Fibroblast of skin of right quadriceps (primary cell): Measurements from ENCODE around the gene CHMP2A.

Experiments used
- DNase-seq: peaks from one replicate; pipeline ENCODE4 v3.0.0-alpha.2; 2013

The CHMP2A gene

DNA sequence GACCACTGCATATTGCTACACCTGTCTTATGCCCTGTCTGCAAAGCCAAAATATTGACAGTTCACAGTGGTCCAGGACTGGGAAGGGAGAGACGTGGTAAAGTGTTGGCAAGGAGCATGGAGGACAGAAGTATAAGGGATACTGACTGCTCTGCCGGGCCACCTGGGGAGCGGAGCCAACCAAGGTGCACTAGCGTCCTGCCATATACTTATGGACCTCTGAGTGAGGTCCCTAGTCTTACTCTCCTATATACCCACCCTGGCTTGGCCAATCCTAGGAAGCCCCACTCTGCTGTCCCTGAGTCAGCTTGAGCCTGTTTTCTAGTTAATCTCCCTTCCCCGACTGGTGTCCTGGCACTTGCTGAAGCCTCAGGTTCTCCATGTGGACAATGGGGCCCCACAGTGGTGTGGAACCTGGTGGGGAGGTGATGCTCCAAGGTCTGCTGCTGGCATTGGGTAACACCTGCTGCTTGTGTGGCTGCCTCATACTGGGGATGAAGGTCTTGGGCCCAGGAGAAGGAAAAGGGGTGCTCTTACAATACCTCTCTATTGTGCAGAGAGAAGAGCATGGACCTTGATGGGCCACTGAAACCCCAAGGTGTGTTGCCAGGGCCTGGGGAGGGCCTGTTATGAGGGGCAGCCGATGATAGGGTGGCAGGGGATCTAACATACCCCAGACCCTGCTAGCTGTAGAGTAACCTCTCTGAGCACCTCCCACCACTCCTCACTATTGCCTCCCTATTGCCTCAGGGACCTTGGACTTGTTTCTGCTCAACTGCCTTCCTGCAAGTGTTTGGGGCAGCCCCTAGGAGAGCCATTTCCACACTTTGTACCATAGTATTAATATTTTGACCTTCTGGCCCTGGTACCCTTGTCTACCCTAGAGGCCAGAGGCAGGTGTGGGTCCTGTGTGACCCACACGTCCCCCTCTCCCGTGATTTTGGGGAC, 17.8 kb downstream of the CHMP2A start:
- no peak for DNase-seq

DNA sequence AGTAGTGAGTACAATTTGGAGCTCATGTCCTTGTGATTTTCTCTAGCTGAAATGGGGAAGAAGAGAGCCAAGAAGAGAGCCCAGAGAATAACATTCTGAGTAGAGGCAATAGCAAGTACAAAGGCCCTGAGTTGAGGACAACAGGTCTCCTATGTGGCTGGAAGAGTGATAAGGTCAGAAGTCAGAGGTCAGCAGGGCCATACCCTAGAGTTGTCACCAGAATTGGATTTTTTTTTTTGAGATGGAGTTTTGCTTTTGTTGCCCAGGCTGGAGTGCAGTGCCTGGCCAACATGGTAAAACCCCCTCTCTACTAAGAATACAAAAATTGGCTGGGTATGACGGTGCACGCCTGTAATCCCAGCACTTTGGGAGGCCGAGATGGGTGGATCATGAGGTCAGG, 19.0 kb downstream of the CHMP2A start:
- no peak for DNase-seq

DNA sequence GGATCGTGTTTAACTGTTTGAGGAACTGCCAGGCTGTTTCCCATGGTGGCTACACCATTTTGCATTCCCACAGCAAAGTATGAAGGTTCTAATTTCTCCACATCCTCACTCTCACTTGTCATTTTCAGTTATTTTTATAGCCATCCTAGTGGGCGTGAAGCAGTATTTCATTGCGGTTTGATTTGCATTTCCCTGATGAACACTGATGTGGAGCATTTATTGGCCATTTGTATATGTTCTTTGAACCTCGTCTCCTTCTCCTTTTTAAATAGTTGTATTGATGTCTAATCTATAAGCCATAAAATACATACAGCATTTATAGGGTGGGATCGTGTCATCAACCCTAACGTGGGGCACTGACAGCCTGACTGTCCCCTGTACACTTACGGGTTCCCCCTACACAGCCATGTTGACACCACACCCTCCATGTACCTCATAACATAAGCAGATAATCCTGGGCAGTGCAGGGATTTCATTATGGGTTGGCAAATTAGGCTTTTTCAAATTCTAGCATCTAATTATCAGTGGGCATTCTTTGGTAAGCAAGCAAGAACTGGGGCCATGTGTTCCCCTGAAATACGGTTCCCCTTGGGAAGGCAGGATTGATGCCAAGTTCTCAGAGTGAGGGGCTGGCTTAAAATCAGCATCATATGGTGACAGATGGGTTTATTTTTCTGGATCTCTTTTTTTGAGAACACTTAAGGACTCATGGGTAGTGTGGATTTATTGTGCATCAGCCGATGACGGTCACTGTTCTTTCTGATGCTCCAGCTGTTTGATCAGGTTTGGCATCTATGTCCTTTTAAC, 23.7 kb downstream of the CHMP2A start:
- no peak for DNase-seq

DNA sequence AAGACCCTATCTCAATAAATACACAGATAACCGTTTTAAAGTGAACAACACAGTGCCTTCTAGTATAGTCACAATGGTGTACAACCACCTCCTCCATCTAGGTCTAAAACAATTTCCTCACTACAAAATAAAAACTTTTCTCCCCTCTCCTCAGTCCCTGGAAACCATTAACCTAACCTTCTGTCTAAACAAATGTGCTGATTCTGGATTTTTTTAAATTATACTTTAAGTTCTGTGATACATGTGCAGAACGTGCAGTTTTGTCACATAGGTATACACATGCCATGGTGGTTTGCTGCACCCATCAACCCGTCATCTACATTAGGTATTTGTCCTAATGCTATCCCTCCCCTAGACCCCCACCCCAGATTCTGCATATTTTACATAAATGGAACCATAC, 25.5 kb downstream of the CHMP2A start:
- no peak for DNase-seq

DNA sequence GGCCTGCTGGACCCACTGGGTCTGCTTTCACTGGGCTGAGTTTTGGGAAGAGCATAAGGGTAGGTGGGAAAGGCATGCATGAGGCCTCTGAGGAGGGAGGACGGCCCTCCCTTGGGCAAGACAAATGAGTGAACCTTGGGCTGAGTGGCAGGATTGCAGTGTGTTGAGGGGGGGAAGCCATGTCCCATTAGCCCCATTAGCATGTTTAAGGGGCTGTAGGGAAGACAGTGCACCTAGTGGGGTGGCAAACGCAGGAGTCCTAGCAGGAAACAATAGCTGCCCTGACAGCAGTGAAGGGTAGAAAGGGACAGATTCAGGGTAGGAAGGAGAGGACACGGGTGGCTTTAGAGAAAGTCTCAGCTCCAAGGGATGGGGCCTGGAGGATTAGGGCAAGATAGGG, 32.2 kb downstream of the CHMP2A start:
- DNase-seq = no peak

DNA sequence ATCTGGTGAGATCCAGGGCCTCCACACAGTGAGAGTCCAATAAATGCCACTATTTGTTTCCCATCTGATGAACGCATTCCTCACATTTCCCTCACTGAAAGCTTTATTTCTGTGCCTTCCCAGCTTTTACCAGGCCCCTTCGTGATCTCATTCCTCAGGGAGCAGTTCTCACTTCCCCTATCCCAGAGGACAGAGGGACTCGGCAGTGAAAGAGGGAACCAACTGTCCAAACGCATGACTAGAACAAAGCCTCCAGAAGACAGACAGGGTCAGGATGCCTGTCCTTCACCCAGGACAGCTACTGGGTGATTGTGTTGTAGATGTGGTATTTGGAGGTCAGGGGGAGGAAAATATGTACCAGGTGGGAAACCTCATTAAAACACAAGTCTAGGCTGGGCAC, 33.3 kb downstream of the CHMP2A start:
- no peak for DNase-seq

DNA sequence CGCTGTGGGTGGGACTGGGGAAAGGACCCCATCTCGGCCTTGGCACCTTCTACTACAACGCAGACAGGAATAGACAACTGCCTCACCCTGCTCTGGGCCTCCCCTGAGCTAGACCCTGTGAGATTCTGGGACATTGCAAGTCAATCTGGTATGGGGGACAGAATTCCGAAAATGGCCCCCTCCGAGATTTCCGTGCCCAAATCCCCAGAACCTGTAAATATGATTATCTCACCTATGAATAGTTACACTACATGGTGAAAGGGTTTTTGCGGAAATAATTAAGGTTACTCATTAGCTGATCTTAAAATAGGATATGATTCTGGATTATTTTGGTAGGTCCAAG, 34.7 kb downstream of the CHMP2A start:
- no peak for DNase-seq

DNA sequence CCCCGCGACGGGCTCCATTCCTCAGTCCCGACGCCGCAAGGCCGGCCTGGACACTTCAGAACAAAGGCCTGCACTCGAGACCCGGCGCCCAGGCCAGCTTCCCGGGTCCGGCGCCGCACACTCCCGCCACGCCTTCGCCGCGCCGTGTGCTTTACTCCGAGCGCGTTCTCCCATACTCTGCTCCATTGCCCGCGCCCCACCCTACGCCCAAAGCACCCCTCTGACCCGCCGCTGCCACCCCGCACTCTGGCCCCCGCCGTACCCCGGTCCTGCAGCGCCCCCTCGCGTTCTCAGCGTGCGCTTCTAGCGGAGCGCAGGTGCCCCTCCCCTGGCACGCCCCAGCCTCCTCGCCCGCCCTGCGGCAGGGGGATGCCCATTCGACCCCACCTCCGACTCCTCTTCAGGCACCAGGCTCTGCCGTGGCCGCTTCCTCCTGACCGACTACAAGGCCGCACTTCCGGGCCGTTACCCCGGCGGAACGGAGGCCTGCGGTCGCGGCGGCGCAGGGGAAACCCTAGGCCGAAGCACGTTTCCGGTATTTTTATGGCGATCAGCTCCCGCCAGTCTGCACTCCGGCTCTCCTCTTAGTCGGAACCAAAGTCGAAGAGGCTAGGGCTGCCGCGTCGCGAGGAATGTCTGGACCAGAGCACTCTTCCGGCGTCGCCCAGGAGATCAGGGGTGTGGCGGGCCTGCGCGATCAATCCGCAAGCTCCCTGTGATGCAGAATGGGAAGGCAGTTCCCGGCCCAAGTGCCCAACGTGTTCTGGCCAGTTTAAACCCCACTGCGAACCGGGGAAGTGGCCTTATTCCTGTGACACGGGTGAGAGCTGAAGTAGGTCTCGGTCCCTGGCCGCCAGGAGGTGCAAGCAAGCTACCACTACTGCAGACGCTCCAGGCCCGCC, 35.3 kb downstream of the CHMP2A start, which contains the start of gene ZBTB45:
ZBTB45 (minus strand) TSS at position 456 of the 902 bp plus-strand sequence. CDS start 2,137 bp downstream, outside the sequence.
- DNase-seq = peak; percentile 97

DNA sequence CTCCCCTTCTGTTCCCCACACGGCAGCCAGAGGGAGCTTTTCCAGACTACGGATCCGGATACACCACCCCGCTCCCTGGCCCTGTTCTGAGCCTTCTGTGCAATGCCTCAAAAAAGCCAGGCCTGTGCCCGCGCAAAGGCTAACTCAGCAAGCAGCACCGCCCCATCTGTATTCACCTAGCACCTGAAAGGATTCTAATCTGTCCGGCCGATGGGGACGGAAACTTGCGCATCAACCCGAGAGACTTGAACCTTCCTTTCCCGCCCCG, 35.9 kb downstream of the CHMP2A start:
- DNase-seq = peak; percentile 75

DNA sequence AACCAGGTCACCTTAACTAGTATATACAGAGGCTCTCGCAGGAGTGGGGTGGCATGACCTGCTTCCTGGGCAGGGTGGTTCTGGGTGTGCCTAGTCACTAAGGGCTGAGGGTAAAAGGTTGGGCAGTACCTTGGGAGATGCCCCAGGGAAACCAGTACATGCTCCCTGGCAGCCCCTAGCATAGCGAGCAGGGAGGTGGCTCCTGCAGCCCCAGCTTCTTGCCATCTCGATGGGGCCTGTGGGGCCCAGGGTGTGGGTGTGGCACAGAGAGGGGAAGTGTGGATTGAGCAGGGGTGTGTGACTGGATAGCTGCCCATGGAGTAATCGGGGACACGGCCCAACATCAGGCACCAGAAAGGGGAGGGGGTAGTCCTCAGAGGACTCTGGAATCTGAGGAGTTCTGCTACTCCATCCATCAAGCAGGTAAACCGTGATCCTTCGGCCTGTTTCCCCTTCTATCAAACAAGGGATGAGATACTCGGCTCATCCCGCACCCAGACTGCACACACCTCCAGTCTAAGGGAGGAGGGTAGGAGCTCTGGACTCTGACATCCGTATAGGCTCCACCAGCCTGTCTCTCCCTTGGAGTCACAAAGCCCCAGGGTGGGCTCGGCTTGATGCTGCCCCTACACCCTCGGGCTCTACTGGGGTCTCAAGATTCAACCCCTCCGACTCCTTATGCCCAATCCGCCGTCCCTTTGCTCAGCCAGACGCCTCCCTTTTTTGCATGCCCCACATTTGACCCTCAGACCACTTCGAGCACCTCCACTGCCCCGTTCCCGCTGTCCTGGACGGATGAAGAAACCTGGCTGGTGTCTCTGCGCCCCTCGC, 36.4 kb downstream of the CHMP2A start:
- DNase-seq = no peak

DNA sequence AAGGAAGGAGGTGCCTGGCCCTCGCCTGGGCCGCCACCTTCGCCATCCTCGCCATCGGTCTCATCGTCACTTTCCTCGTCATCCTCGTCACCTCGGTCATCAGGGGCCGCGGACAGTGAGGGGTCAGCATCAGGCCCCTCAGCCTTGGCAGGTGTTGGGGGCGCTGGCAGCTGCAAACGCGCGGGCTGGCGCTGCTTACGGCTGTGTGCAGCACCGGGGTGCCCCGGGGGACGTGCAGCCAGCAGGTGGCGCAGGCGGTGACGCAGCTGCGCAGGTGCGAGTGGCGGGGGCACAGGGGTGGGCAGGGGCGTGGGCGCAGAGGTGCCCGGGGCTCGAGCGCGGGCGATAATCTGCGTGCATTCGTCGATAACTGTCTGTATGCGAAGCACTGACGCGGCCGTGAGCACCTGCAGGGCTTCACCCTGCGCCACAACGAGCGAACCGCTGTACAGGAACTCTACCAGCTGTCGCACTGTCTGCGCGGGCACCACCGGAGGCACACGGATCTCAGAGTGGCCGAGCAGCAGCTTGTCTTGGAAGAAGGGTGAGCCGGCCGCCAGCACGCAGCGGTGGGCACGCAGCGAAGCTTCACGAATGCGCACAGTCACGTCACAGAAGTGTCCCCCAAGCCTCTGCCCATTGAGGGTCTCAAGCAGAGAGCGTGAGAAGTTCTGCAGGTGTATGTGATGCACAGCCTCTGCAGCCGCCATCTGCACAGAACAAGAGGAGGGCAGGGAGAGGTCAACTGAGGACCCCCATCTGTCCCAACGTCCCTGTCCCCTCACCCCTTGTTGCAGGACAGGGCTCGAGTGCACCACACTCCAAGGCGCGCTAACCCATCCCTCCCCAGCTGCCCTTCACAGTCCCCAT, 37.7 kb downstream of the CHMP2A start:
- no peak for DNase-seq

DNA sequence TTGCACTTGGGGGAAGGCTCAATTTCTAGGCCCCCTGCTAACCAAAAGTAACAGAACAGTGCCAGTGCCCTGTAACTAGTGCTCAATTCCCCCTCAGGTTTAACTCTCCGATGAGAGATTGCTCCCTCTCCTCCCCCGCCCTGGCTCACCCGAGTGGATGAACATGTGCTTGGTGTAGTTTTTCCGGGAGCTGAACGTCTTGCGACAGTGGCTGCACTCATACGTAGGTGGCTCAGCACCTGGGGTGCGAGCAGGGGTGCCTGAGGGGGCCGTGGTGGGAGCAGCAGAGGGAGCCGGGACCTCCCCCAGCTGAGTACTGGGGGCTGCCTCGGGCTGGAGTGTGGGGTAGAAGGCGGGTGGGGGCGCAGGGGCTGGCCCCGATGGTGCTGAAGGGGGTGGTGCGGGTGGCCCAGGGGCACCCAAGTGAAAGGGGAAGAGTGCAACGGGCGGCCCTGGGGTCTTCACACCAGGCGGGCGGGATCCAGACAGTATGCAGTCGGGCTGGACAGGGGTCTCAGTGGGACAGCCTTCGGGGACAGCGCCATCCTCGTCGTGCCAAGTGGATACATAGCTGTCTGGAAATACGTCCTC, 38.6 kb downstream of the CHMP2A start:
- no peak for DNase-seq

DNA sequence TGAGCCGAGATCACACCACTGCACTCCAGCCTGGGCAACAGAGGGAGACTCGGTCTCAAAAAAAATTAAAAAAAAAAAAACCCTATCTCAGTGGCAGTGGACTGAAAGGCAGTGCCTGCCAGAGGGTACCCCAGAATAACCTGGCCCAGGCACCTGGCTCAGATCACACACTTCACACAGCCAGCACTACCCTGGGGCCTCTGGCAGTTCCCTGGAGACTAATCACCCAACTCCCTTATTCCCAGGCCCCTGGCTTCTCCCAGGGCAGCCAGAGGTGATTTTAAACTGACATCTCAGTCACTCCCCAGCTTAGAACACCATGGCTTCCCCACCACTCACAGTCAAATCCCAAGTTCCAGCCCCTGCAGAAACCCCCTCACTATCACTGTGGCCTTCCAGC, 39.6 kb downstream of the CHMP2A start:
- no peak for DNase-seq

DNA sequence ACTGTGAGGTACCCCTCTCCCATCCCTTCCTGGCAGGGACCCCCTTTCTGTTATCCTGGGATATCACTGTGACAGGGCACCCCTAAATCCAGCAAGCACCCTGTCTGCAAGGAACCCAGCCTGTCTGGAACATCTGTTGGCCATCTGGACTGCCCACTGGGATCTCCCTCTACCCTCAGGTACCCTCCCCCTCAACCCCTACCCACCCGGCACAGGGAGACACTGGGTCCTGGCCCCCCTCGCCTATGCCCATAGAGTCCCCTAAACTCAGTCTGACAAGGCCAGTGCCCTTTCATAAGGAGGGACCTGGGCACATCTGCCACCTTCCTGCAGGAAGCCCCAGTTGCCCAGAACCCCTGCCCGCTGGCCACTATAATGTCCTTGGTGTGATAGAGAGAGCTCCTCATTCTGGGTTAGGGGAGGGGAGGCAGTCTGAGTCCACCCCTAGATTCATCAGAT, 40.3 kb downstream of the CHMP2A start:
- no peak for DNase-seq

DNA sequence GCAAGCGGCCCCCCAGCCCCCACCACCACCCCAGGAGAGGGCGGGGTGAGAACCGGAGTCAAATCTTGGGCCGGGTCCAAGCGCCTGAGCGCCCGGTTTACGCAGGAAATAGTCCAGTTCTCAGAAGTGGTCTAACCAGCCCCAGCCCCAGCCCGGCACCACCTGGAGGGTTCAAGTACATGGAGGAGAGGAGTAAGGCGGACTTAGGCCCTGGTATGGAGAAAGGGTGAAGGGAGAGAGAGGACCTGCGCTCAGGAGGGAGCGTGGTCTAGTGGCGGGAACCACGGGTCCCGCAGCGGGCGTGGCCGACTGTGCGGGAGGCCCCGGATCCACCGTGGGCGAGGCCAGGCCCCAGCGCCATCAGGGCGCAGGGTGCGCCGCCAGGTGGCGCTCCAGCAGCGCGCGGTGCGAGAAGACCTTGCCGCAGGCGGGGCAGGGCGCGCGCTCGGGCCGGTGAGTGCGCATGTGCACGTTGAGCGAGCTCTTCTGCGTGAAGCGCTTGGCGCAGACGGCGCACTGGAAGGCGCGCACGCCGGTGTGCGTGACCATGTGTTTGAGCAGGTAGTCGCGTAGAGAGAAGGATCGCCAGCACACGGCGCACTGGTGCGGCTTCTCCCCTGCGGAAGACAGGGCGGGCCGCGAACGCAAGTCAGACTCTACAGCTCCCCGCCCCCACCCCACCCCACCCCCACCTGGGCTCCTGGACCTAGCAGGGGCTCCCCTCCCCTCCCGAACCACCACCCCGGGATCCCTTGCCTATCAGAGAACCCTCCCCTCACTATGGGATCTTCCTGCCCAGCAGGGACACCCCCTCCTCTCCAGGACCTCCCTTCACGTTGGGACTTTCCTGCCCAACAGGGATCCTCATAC, 41.0 kb downstream of the CHMP2A start:
- peak; percentile 84 for DNase-seq

DNA sequence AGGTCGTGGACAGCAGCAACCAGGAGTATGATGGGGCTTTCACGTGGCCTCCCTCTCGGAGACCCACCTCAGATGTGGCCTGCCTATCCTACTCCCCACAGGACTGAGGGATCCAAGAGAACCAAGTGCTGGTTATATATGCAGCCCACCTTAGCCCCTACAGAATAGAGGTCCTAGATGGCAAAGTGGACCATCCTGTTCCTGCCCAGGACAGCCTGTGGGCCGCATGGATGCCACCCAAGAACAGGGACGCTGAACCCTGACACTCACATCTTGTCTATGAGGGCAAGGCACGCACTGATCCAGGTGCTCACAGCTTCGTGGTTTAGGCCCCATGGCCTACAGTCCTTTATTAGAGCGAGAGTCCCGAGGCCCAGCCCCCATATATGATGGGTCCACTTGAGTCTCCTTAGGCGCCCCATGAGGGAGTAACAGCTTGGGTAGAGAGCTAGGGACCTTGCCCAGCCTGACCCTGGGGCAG, 41.7 kb downstream of the CHMP2A start:
- no peak for DNase-seq

DNA sequence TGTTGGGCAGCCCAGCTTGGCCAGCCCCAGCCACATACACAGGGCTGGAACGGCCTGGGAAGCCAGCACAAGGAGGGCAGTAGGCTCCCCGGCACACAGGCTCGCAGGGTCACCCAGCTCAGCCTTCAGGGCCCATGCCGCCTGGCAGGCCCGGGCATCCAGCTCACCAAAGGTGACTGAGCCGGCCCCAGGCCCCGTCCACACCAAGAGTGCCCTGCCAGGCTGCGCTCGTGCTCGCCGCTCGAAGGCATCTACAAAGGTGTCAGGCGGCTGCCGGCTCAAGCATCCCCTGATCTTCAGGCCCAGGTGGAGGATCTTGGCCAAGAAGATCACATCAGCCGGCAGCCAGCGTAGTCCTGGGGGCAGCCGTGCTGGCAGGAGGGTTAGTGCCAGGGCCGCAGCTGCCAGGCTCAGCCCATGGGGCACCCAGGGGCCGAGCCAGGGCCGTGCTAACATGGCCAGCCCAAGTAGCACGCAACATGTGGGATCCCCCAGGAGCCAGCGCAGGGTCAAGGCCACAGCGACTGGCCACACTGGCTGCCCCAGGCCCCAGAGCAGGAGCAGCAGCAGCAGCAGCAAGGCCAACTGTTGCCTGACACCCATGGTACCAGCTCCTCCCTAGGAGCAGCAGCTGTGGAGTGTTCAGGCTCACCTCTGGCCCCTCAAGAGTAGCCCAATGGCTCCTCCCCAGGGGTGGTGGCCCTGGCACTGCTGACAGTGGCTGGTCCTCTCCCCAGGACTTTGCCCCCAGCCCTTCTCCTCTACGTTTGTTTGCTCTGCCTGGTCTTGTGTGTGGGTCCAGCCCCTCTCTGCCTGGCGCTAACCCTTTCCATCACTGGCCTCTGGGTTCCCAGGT, 43.3 kb downstream of the CHMP2A start, which contains the start of gene SLC27A5:
SLC27A5 (minus strand) TSS at position 640 of the 856 bp plus-strand sequence; CDS start at position 603, 37 bp downstream.
- no peak for DNase-seq
